Central memory CD8-positive, alpha-beta T cell (primary cell): ENCODE data around the gene PITPNC1.

Source experiments
- ATAC-seq: fragments of 150-1000 bp; cut with Tn5 transposase; replicated peaks from 2 replicates; pipeline ENCODE4 v1.10.0; 2022; ENCODE audit warnings: mild to moderate bottlenecking, moderate FRiP score, moderate number of reproducible peaks; ENCODE audit not compliant: poor library complexity, severe bottlenecking; ENCODE audit errors: extremely low read depth
- DNase-seq, 2 donors: peaks; one replicate each; pipeline ENCODE4 v3.0.0; 2021; ENCODE audit warnings: low spot score in 2 of 2
- H3K27ac Mint-ChIP-seq: one replicate; pipeline ENCODE4 v1.8.0; 2022; ENCODE audit warnings: low read depth, mild to moderate bottlenecking, moderate library complexity, mixed read lengths
- H3K27me3 Mint-ChIP-seq: one replicate; pipeline ENCODE4 v1.8.0; 2022; ENCODE audit warnings: mixed read lengths
- H3K36me3 Mint-ChIP-seq: one replicate; pipeline ENCODE4 v1.8.0; 2022; ENCODE audit warnings: mild to moderate bottlenecking, moderate library complexity, mixed read lengths; ENCODE audit not compliant: insufficient read depth
- H3K4me1 Mint-ChIP-seq: one replicate; pipeline ENCODE4 v1.8.0; 2022; ENCODE audit warnings: mixed read lengths
- H3K4me3 Mint-ChIP-seq: one replicate; pipeline ENCODE4 v1.8.0; 2022; ENCODE audit warnings: mild to moderate bottlenecking, moderate library complexity, mixed read lengths
- H3K9me3 Mint-ChIP-seq: one replicate; pipeline ENCODE4 v1.8.0; 2022; ENCODE audit warnings: mixed read lengths

Gene PITPNC1

GRCh38 chr17:67666028-67666427, 288.9 kb downstream of the PITPNC1 start:
- DNase-seq = no peak
- H3K27ac Mint-ChIP-seq = peak overlapping the region; percentile 81
- no peak for ATAC-seq
- no peaks in the 10 kb centered on the region for H3K9me3 Mint-ChIP-seq
- H3K4me3 Mint-ChIP-seq = no peak overlapping the region
- peaks cover 28% of the 10 kb centered on the region for H3K36me3 Mint-ChIP-seq
- no peaks in the 10 kb centered on the region for H3K27me3 Mint-ChIP-seq
- peaks cover 6% of the 10 kb centered on the region for H3K4me1 Mint-ChIP-seq

- H3K4me3 Mint-ChIP-seq = no peak overlapping the region
- H3K4me1 Mint-ChIP-seq = no peaks in the 10 kb centered on the region
- no peaks in the 10 kb centered on the region for H3K9me3 Mint-ChIP-seq
- H3K27ac Mint-ChIP-seq = peak overlapping the region; percentile 81
- DNase-seq (no peak), ATAC-seq (no peak)
- H3K36me3 Mint-ChIP-seq = peaks cover 32% of the 10 kb centered on the region
- H3K27me3 Mint-ChIP-seq = no peaks in the 10 kb centered on the region
These were observed 289.6 kb downstream of the PITPNC1 start for GRCh38 chr17:67666710-67667109.

GRCh38 chr17:67671493-67671892, 294.4 kb downstream of the PITPNC1 start:
- Mint-ChIP-seq H3K4me3 (no peak overlapping the region), H3K27me3 (no peaks in the 10 kb centered on the region), H3K9me3 (no peaks in the 10 kb centered on the region), H3K27ac (no peak overlapping the region), H3K36me3 (peaks cover 59% of the 10 kb centered on the region), H3K4me1 (no peaks in the 10 kb centered on the region)
- DNase-seq = no peak
- ATAC-seq = no peak

GRCh38 chr17:67672592-67673335, 295.7 kb downstream of the PITPNC1 start:
- ATAC-seq = no peak
- Mint-ChIP-seq H3K27me3 (no peaks in the 10 kb centered on the region), H3K4me3 (no peak overlapping the region), H3K27ac (no peak overlapping the region), H3K4me1 (no peaks in the 10 kb centered on the region), H3K9me3 (no peaks in the 10 kb centered on the region), H3K36me3 (peaks cover 65% of the 10 kb centered on the region)
- no peak for DNase-seq

GRCh38 chr17:67675481-67675880, 298.4 kb downstream of the PITPNC1 start:
- Mint-ChIP-seq H3K36me3 (peaks cover 60% of the 10 kb centered on the region), H3K27me3 (no peaks in the 10 kb centered on the region), H3K9me3 (no peaks in the 10 kb centered on the region), H3K4me3 (no peak overlapping the region), H3K27ac (no peak overlapping the region), H3K4me1 (peaks cover 7% of the 10 kb centered on the region)
- no peak for ATAC-seq
- DNase-seq = no peak

GRCh38 chr17:67676305-67676704, 299.2 kb downstream of the PITPNC1 start:
- DNase-seq (no peak), ATAC-seq (no peak)
- H3K4me3 Mint-ChIP-seq = no peak overlapping the region
- H3K27me3 Mint-ChIP-seq = no peaks in the 10 kb centered on the region
- peaks cover 55% of the 10 kb centered on the region for H3K36me3 Mint-ChIP-seq
- peak overlapping the region; percentile 29 for H3K27ac Mint-ChIP-seq
- H3K9me3 Mint-ChIP-seq = no peaks in the 10 kb centered on the region
- peaks cover 7% of the 10 kb centered on the region for H3K4me1 Mint-ChIP-seq

- H3K4me1 Mint-ChIP-seq = peaks cover 7% of the 10 kb centered on the region
- no peak for ATAC-seq
- no peaks in the 10 kb centered on the region for H3K9me3 Mint-ChIP-seq
- no peak for DNase-seq
- H3K27me3 Mint-ChIP-seq = no peaks in the 10 kb centered on the region
- no peak overlapping the region for H3K4me3 Mint-ChIP-seq
- H3K27ac Mint-ChIP-seq = no peak overlapping the region
- H3K36me3 Mint-ChIP-seq = peaks cover 53% of the 10 kb centered on the region
These were observed 301.3 kb downstream of the PITPNC1 start for GRCh38 chr17:67678414-67678813.

- H3K4me1 Mint-ChIP-seq = peaks cover 7% of the 10 kb centered on the region
- H3K27ac Mint-ChIP-seq = peak overlapping the region; percentile 50
- DNase-seq = no peak
- peaks cover 50% of the 10 kb centered on the region for H3K36me3 Mint-ChIP-seq
- no peaks in the 10 kb centered on the region for H3K9me3 Mint-ChIP-seq
- no peaks in the 10 kb centered on the region for H3K27me3 Mint-ChIP-seq
- H3K4me3 Mint-ChIP-seq = no peak overlapping the region
- no peak for ATAC-seq
These were observed 302.1 kb downstream of the PITPNC1 start for GRCh38 chr17:67679225-67679624.

- DNase-seq (no peak), ATAC-seq (no peak)
- Mint-ChIP-seq H3K4me3 (no peak overlapping the region), H3K27ac (peak overlapping the region; percentile 50), H3K36me3 (peaks cover 47% of the 10 kb centered on the region), H3K9me3 (no peaks in the 10 kb centered on the region), H3K27me3 (no peaks in the 10 kb centered on the region), H3K4me1 (peaks cover 7% of the 10 kb centered on the region)
These were observed 302.6 kb downstream of the PITPNC1 start for GRCh38 chr17:67679721-67680120.

GRCh38 chr17:67680445-67681224, 303.6 kb downstream of the PITPNC1 start:
- H3K4me1 Mint-ChIP-seq = peaks cover 7% of the 10 kb centered on the region
- H3K9me3 Mint-ChIP-seq = no peaks in the 10 kb centered on the region
- ATAC-seq (no peak), DNase-seq (no peak)
- H3K4me3 Mint-ChIP-seq = no peak overlapping the region
- no peaks in the 10 kb centered on the region for H3K27me3 Mint-ChIP-seq
- H3K36me3 Mint-ChIP-seq = peaks cover 45% of the 10 kb centered on the region
- peak overlapping the region; percentile 41 for H3K27ac Mint-ChIP-seq

- no peaks in the 10 kb centered on the region for H3K9me3 Mint-ChIP-seq
- H3K36me3 Mint-ChIP-seq = peaks cover 44% of the 10 kb centered on the region
- H3K4me1 Mint-ChIP-seq = peaks cover 7% of the 10 kb centered on the region
- H3K27ac Mint-ChIP-seq = peak overlapping the region; percentile 62
- no peak for DNase-seq
- no peaks in the 10 kb centered on the region for H3K27me3 Mint-ChIP-seq
- no peak overlapping the region for H3K4me3 Mint-ChIP-seq
- no peak for ATAC-seq
These were observed 305.1 kb downstream of the PITPNC1 start for GRCh38 chr17:67682196-67682595.

GRCh38 chr17:67685351-67685750, 308.3 kb downstream of the PITPNC1 start:
- peaks cover 34% of the 10 kb centered on the region for H3K36me3 Mint-ChIP-seq
- no peaks in the 10 kb centered on the region for H3K4me1 Mint-ChIP-seq
- H3K27me3 Mint-ChIP-seq = no peaks in the 10 kb centered on the region
- no peak for ATAC-seq
- H3K4me3 Mint-ChIP-seq = no peak overlapping the region
- no peaks in the 10 kb centered on the region for H3K9me3 Mint-ChIP-seq
- DNase-seq = no peak
- no peak overlapping the region for H3K27ac Mint-ChIP-seq

- no peak overlapping the region for H3K27ac Mint-ChIP-seq
- H3K4me1 Mint-ChIP-seq = no peaks in the 10 kb centered on the region
- peaks cover 32% of the 10 kb centered on the region for H3K36me3 Mint-ChIP-seq
- DNase-seq = no peak
- ATAC-seq = no peak
- H3K9me3 Mint-ChIP-seq = no peaks in the 10 kb centered on the region
- H3K4me3 Mint-ChIP-seq = no peak overlapping the region
- no peaks in the 10 kb centered on the region for H3K27me3 Mint-ChIP-seq
These were observed 309.2 kb downstream of the PITPNC1 start for GRCh38 chr17:67686241-67686640.
